Measurements from ENCODE around the gene CACNG4.

The CACNG4 gene

GRCh38 chr17:66985338-66986237, 21.1 kb downstream of the CACNG4 start:
- TF ChIP-seq ZFP3 (CRISPR knock-in tag; IDR thresholded peaks at IDR 0.05) (peak; percentile 94), TSHZ2 (CRISPR knock-in tag; IDR thresholded peaks at IDR 0.05) (no peak)
- no peak for ATAC-seq

DNA sequence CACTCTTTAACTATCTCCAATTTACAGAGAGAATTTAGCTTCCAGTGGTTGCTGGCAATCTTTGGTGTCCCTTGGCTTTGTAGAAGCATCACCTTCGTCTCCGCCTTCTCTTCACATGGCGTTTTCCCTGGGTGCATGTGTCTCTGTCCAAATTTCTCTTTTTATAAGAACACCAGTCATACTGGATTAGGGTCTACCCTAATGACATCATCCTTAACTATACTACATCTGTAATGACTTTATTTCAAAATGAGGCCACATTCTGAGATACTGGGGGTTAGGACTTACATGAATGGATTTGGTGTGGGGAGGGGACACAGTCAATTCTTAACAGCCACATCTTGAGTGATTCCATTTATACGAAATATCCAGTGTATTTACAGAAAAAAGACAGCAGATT, 22.2 kb downstream of the CACNG4 start:
- no peak for ATAC-seq
- TF ChIP-seq BACH2 (CRISPR knock-in tag; IDR thresholded peaks at IDR 0.05; ENCODE audit: borderline replicate concordance) (no peak), TSHZ2 (CRISPR knock-in tag; IDR thresholded peaks at IDR 0.05) (no peak), ZNF565 (CRISPR knock-in tag; conservative IDR thresholded peaks at IDR 0.05; ENCODE audit: low read depth) (no peak), RARB (CRISPR knock-in tag; IDR thresholded peaks at IDR 0.05) (no peak), ZNF8 (CRISPR knock-in tag; IDR thresholded peaks at IDR 0.05) (no peak), CREB5 (CRISPR knock-in tag; IDR thresholded peaks at IDR 0.05; ENCODE audit: low read depth) (no peak), ISL1 (CRISPR knock-in tag; IDR thresholded peaks at IDR 0.05) (no peak), ZFP3 (CRISPR knock-in tag; IDR thresholded peaks at IDR 0.05) (no peak), OSR1 (CRISPR knock-in tag; IDR thresholded peaks at IDR 0.05) (no peak), ZC3H10 (CRISPR knock-in tag; IDR thresholded peaks at IDR 0.05) (no peak), ZFP30 (CRISPR knock-in tag; IDR thresholded peaks at IDR 0.05) (no peak), CSDC2 (CRISPR knock-in tag; IDR thresholded peaks at IDR 0.05) (no peak), GLIS3 (CRISPR knock-in tag; IDR thresholded peaks at IDR 0.05) (no peak)
- TF ChIP-seq, protein P1, sequence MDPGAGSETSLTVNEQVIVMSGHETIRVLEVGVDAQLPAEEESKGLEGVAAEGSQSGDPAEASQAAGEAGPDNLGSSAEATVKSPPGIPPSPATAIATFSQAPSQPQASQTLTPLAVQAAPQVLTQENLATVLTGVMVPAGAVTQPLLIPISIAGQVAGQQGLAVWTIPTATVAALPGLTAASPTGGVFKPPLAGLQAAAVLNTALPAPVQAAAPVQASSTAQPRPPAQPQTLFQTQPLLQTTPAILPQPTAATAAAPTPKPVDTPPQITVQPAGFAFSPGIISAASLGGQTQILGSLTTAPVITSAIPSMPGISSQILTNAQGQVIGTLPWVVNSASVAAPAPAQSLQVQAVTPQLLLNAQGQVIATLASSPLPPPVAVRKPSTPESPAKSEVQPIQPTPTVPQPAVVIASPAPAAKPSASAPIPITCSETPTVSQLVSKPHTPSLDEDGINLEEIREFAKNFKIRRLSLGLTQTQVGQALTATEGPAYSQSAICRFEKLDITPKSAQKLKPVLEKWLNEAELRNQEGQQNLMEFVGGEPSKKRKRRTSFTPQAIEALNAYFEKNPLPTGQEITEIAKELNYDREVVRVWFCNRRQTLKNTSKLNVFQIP (CRISPR knock-in tag; IDR thresholded peaks at IDR 0.05; ENCODE audit: borderline replicate concordance, low read depth) = no peak
- TF ChIP-seq, protein P2, sequence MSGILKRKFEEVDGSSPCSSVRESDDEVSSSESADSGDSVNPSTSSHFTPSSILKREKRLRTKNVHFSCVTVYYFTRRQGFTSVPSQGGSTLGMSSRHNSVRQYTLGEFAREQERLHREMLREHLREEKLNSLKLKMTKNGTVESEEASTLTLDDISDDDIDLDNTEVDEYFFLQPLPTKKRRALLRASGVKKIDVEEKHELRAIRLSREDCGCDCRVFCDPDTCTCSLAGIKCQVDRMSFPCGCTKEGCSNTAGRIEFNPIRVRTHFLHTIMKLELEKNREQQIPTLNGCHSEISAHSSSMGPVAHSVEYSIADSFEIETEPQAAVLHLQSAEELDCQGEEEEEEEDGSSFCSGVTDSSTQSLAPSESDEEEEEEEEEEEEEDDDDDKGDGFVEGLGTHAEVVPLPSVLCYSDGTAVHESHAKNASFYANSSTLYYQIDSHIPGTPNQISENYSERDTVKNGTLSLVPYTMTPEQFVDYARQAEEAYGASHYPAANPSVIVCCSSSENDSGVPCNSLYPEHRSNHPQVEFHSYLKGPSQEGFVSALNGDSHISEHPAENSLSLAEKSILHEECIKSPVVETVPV (CRISPR knock-in tag; IDR thresholded peaks at IDR 0.05) = no peak

- no peak; the same call in 2 of the 3 replicates for ATAC-seq
- no peak for TF ChIP-seq TSHZ2 (CRISPR knock-in tag; IDR thresholded peaks at IDR 0.05)
Observed at GRCh38 chr17:66987059-66987616, 22.6 kb downstream of the CACNG4 start.

Measured in SK-N-SH treated with all-trans-retinoic acid at 6 μM for 48 hours (cell line).